GM12878 (cell line): ENCODE measurements around the gene PDZRN4.

Source experiments
- BHLHE40 ChIP-seq, 2 experiments: fragments of 450-650 bp in 1 of 2; IDR thresholded peaks; 2 replicates each; pipeline ENCODE4 v1.6.1; 2011 to 2017; ENCODE audit warnings: low read depth in 2 of 2, borderline replicate concordance in 1 of 2, improper control_type of control experiment in 1 of 2, low read length in 1 of 2, mild to moderate bottlenecking in 1 of 2
- NFYB ChIP-seq: IDR thresholded peaks from 2 replicates; pipeline ENCODE4 v1.6.1; 2011; ENCODE audit warnings: low read depth, mild to moderate bottlenecking, low read length, improper control_type of control experiment, moderate library complexity; ENCODE audit not compliant: insufficient read depth
- POLR2A ChIP-seq: IDR thresholded peaks from 2 replicates; pipeline ENCODE4 v1.6.1; 2011; ENCODE audit warnings: low read depth, mild to moderate bottlenecking, low read length
- ZNF622 ChIP-seq: fragments of 450-650 bp; IDR thresholded peaks from 2 replicates; pipeline ENCODE4 v1.6.1; 2017; ENCODE audit warnings: mild to moderate bottlenecking, inconsistent platforms

DNA sequence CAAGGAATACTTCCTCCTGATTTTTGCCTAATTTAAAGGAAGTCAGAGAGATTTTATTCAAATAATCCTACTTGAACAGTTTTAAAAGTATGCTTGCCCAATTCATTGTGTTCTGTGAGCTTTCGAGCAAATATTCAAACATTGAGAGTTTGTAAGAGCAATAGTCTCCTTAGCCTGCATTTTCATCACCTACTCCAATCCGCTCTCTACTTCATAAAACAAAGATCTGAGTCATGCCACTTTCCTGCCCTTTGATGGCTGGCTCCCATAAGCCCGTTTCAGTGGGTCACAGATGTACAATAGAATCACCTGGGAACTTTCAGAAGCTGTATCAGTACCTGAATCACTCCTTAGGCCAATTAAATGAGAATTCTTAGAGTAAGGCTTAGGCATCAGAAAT, 319.2 kb downstream of the PDZRN4 start:
- TF ChIP-seq POLR2A (no peak), NFYB (no peak), BHLHE40 (IDR thresholded peaks at IDR 0.05; ENCODE audit: borderline replicate concordance in 1 of 2, low read depth in 2 of 2, low read length in 1 of 2) (no peak), ZNF622 (no peak)
